ENCODE data around the gene UHRF1. TPM values are rescaled to one million over a fixed set of nuclear protein-coding genes. Genes with fewer than 3 reads are reported as not detected.

UHRF1 gene
- 39.2 to 48.7 TPM (median 43.0 TPM) in 5 replicates for total RNA-seq (2022; extraction: Qiagen RNA extraction; ENCODE audit: low read depth)

GRCh38 chr19:4909156-4909896 is at the start of gene UHRF1:
UHRF1 (plus strand) TSS chr19:4909501; CDS start chr19:4910886, 1,385 bp downstream.

GRCh38 chr19:4867534-4868285 is 41.6 kb upstream of the UHRF1 start, which contains the start of gene PLIN3:
PLIN3 (minus strand) TSS chr19:4867667; CDS start chr19:4861394, 6,273 bp downstream.

GRCh38 chr19:4902796-4903195 is 6.5 kb upstream of the UHRF1 start, which contains the start of gene ARRDC5:
ARRDC5 (minus strand) TSS chr19:4902896; CDS start chr19:4902825, 71 bp downstream.

GRCh38 chr19:4968462-4969291 is 59.4 kb downstream of the UHRF1 start, which contains the start of gene KDM4B:
KDM4B (plus strand) TSS chr19:4969113; CDS start chr19:5032891, 63,778 bp downstream.

Other genes with a start within 250 kb of the UHRF1 start
- 122 to 151 TPM (median 136 TPM) in 5 replicates for gene MYDGF, start 239.2 kb upstream of the UHRF1 start, total RNA-seq (2022; extraction: Qiagen RNA extraction; ENCODE audit: low read depth)
- 53.4 to 65.4 TPM (median 59.7 TPM) in 5 replicates for gene DPP9, start 185.7 kb upstream of the UHRF1 start, total RNA-seq (2022; extraction: Qiagen RNA extraction; ENCODE audit: low read depth)
- 5.6 to 6.3 TPM (median 6.1 TPM) in 5 replicates for gene FEM1A, start 117.8 kb upstream of the UHRF1 start, total RNA-seq (2022; extraction: Qiagen RNA extraction; ENCODE audit: low read depth)
- 7.2 to 10.1 TPM (median 9.7 TPM) in 5 replicates for gene TICAM1, start 77.8 kb upstream of the UHRF1 start, total RNA-seq (2022; extraction: Qiagen RNA extraction; ENCODE audit: low read depth)
- gene PLIN3, start 41.8 kb upstream of the UHRF1 start, total RNA-seq (2022; extraction: Qiagen RNA extraction; ENCODE audit: low read depth) = 150 to 164 TPM (median 160 TPM) in 5 replicates
- not detected in 5 replicates for gene ARRDC5, start 6.6 kb upstream of the UHRF1 start, total RNA-seq (2022; extraction: Qiagen RNA extraction; ENCODE audit: low read depth)
- 6.6 to 10.3 TPM (median 9.6 TPM) in 5 replicates for gene KDM4B, start 59.6 kb downstream of the UHRF1 start, total RNA-seq (2022; extraction: Qiagen RNA extraction; ENCODE audit: low read depth)

Data from A549 treated with GW870086 at 1 μM for 4 hours (cell line).